HepG2 (cell line): ENCODE measurements around the gene SNAP23. TPM values are rescaled to one million over a fixed set of nuclear protein-coding genes. Genes with fewer than 3 reads are reported as not detected.

Source experiments
- BRCA1 ChIP-seq: sonication (generic); formaldehyde crosslinking; IDR thresholded peaks from 2 replicates; pipeline ENCODE4 v1.4.0; 2020; ENCODE audit warnings: missing genetic modification reagents
- CREB1 ChIP-seq, 2 experiments: fragments of 450-650 bp in 1 of 2; IDR thresholded peaks; 2 replicates each; pipeline ENCODE4 v1.6.1; 2016 to 2017; ENCODE audit warnings: control low read depth in 1 of 2, mild to moderate bottlenecking in 1 of 2, missing compliant biosample characterization in 1 of 2, missing genetic modification characterization in 1 of 2
- CTCF ChIP-seq: sonication (generic); formaldehyde crosslinking; IDR thresholded peaks from 2 replicates; pipeline ENCODE4 v1.5.0; 2020; ENCODE audit warnings: mild to moderate bottlenecking, missing genetic modification reagents, moderate library complexity
- ESRRA ChIP-seq: sonication (generic); formaldehyde crosslinking; IDR thresholded peaks from 2 replicates; pipeline ENCODE4 v1.5.1; 2020; ENCODE audit warnings: mild to moderate bottlenecking, low read depth, missing genetic modification reagents
- ETV5 ChIP-seq: IDR thresholded peaks from 2 replicates; pipeline ENCODE4 v1.6.1; 2018; ENCODE audit warnings: missing biosample characterization, missing genetic modification reagents, inconsistent platforms, borderline replicate concordance
- NRL ChIP-seq: sonication (generic); formaldehyde crosslinking; IDR thresholded peaks from 2 replicates; pipeline ENCODE4 v1.5.0; 2020; ENCODE audit warnings: missing genetic modification reagents, mild to moderate bottlenecking, moderate library complexity, borderline replicate concordance
- SAFB2 ChIP-seq: sonication (generic); formaldehyde crosslinking; IDR thresholded peaks from 2 replicates; pipeline ENCODE4 v1.5.1; 2020; ENCODE audit warnings: missing genetic modification reagents, low read depth, mild to moderate bottlenecking, borderline replicate concordance
- SMC3 ChIP-seq: IDR thresholded peaks from 2 replicates; pipeline ENCODE4 v1.6.1; 2011; ENCODE audit warnings: low read length, improper control_type of control experiment
- SRSF9 ChIP-seq: fragments of 200-400 bp; formaldehyde crosslinking; IDR thresholded peaks from 2 replicates; pipeline ENCODE4 v1.6.1; 2018; ENCODE audit warnings: borderline replicate concordance, mild to moderate bottlenecking, low read depth, low read length; ENCODE audit not compliant: insufficient read depth, poor library complexity, severe bottlenecking
- ZNF318 ChIP-seq: sonication (generic); formaldehyde crosslinking; IDR thresholded peaks from 2 replicates; pipeline ENCODE4 v1.4.0; 2020; ENCODE audit warnings: mild to moderate bottlenecking, missing genetic modification reagents
- ZNF362 ChIP-seq: sonication (generic); formaldehyde crosslinking; IDR thresholded peaks from 2 replicates; pipeline ENCODE4 v1.4.0; 2020; ENCODE audit warnings: missing genetic modification reagents, mild to moderate bottlenecking, borderline replicate concordance
- polyA plus RNA-seq, 8 experiments: library from polyadenylated mRNA; depleted of rRNA in 3 of 8; stranded (reverse) in 7 of 8; unstranded in 1 of 8; fragments of >200 nt; fragmentation: Illumina TruSeq in 4 of 8; extraction: Trizol in 4 of 8; gene quantifications; 2 replicates each; pipeline versions ENCODE4 v1.2.1 to v1.2.3, GENCODE V29; 2011 to 2016; ENCODE audit warnings: low read depth in 4 of 8, missing spikeins in 1 of 8, mixed read lengths in 1 of 8; ENCODE audit not compliant: insufficient read depth in 1 of 8
- total RNA-seq, 5 experiments: library from RNA; depleted of rRNA; stranded (reverse); fragments of >200 nt; fragmentation: Illumina TruSeq; extraction: Trizol; gene quantifications; 2 replicates each; pipeline ENCODE4 v1.2.3, GENCODE V29; 2016; ENCODE audit warnings: low read depth in 1 of 5
- TF ChIP-seq, protein P1 (sequence below): sonication (generic); formaldehyde crosslinking; IDR thresholded peaks from 2 replicates; pipeline ENCODE4 v1.8.0; 2022; ENCODE audit warnings: mild to moderate bottlenecking, missing genetic modification reagents, borderline replicate concordance
- TF ChIP-seq, protein P2 (sequence below): sonication (generic); formaldehyde crosslinking; IDR thresholded peaks from 2 replicates; pipeline ENCODE4 v1.8.1; 2022; ENCODE audit warnings: low read depth, mild to moderate bottlenecking, missing genetic modification reagents

Gene SNAP23
- total and polyA plus RNA-seq, 2 of the 13 experiments (the other 11 are each of a cell fraction or from before 2014, with no cell fraction given), result 37.0 to 101 TPM

DNA sequence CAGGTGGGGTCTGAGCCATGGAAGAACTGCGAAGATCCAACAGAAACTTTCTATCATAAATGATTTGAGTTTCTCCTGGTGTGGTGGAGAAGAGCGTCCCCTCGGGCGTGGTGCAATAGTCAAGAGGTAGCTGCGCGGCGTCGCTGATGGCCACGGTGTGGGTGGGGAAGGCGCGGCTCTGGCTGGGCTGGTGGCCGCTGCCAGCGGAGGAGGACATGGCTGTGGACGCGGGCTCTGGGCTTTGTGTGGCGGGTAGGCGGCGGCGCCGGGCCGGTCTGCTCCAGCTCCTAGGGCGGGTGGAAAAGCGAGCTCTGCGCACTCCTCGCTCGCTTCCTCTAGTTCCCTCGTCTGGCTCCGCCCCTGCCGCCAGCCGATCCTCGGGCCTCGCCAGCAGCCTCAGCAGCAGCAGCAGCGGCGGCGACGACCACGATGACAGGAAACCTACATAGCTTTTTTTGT is 85.9 kb downstream of the SNAP23 start (continued):
- TF ChIP-seq ZNF362 (CRISPR knock-in tag) (no peak), SRSF9 (no peak), CTCF (CRISPR knock-in tag) (no peak), ETV5 (no peak), ESRRA (CRISPR knock-in tag) (no peak), ZNF318 (CRISPR knock-in tag) (no peak), SAFB2 (CRISPR knock-in tag) (no peak), NRL (no peak; the same call in 1 of the 2 replicates), SMC3 (no peak), CREB1 (IDR thresholded peaks at IDR 0.05) (no peak), CREB1 (CRISPR knock-in tag; IDR thresholded peaks at IDR 0.05) (no peak), BRCA1 (CRISPR knock-in tag) (no peak)
- TF ChIP-seq, protein P1, sequence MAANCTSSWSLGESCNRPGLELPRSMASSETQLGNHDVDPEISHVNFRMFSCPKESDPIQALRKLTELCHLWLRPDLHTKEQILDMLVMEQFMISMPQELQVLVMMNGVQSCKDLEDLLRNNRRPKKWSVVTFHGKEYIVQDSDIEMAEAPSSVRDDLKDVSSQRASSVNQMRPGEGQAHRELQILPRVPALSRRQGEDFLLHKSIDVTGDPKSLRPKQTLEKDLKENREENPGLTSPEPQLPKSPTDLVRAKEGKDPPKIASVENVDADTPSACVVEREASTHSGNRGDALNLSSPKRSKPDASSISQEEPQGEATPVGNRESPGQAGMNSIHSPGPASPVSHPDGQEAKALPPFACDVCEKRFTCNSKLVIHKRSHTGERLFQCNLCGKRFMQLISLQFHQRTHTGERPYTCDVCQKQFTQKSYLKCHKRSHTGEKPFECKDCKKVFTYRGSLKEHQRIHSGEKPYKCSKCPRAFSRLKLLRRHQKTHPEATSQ (CRISPR knock-in tag), result no peak
- TF ChIP-seq, protein P2, sequence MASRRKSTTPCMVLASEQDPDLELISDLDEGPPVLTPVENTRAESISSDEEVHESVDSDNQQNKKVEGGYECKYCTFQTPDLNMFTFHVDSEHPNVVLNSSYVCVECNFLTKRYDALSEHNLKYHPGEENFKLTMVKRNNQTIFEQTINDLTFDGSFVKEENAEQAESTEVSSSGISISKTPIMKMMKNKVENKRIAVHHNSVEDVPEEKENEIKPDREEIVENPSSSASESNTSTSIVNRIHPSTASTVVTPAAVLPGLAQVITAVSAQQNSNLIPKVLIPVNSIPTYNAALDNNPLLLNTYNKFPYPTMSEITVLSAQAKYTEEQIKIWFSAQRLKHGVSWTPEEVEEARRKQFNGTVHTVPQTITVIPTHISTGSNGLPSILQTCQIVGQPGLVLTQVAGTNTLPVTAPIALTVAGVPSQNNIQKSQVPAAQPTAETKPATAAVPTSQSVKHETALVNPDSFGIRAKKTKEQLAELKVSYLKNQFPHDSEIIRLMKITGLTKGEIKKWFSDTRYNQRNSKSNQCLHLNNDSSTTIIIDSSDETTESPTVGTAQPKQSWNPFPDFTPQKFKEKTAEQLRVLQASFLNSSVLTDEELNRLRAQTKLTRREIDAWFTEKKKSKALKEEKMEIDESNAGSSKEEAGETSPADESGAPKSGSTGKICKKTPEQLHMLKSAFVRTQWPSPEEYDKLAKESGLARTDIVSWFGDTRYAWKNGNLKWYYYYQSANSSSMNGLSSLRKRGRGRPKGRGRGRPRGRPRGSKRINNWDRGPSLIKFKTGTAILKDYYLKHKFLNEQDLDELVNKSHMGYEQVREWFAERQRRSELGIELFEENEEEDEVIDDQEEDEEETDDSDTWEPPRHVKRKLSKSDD, result no peak
